PC-3 (cell line): ENCODE measurements around the gene ISM2.

ENCODE experiments used
- CTCF ChIP-seq: fragments of 300-600 bp; sonication (generic); conservative IDR thresholded peaks from 2 replicates; pipeline ENCODE4 v1.5.1; 2017; ENCODE audit warnings: antibody characterized with exemption, low read depth, mild to moderate bottlenecking, low read length
- EZH2 ChIP-seq: fragments of 300-600 bp; sonication (generic); IDR thresholded peaks from one replicate; pipeline ENCODE4 v1.6.1; 2017; ENCODE audit warnings: antibody characterized with exemption, mild to moderate bottlenecking, low read length; ENCODE audit not compliant: unreplicated experiment

- no peak for TF ChIP-seq CTCF
- no peak for TF ChIP-seq EZH2
Measured at GRCh38 chr14:77508876-77509275, 10.3 kb upstream of the ISM2 start.
